B cell (primary cell): ENCODE measurements around the gene SPCS1. TPM values are rescaled to one million over a fixed set of nuclear protein-coding genes. Genes with fewer than 3 reads are reported as not detected.

Experiments used
- ATAC-seq: fragments of 200-7000 bp; cut with Tn5 transposase; one replicate; pipeline ENCODE4 v1.10.0; 2021; ENCODE audit warnings: low read depth, mild to moderate bottlenecking, moderate number of reproducible peaks, moderate library complexity
- CTCF ChIA-PET: fragments of 350-600 bp; sonication (Branson Sonifier 250); formaldehyde crosslinking; loops from one replicate; lab custom pipeline; 2021; ENCODE audit warnings: antibody characterized with exemption, inconsistent platforms; lab: Charles Lee
- POLR2A ChIA-PET: fragments of 350-600 bp; sonication (Branson Sonifier 250); formaldehyde crosslinking; loops from one replicate; lab custom pipeline; 2021; ENCODE audit warnings: antibody characterized with exemption; lab: Charles Lee
- DNase-seq: peaks from one replicate; pipeline ENCODE4 v3.0.0; 2013
- H2AFZ ChIP-seq: 2 replicates; pipeline ENCODE4 v1.6.1; 2012; ENCODE audit warnings: mild to moderate bottlenecking, low read depth, low read length; ENCODE audit not compliant: insufficient read depth, poor library complexity, severe bottlenecking
- H3K27ac ChIP-seq, 2 donors: 1 replicate in 1 of 2; 2 replicates in 1 of 2; pipeline ENCODE4 v1.5.1; 2012 to 2013; ENCODE audit warnings: low read length in 2 of 2, mild to moderate bottlenecking in 2 of 2, moderate library complexity in 1 of 2
- H3K27me3 ChIP-seq, 4 experiments: fragments of 200-600 bp in 1 of 4; sonication (generic) in 1 of 4; replicated peaks in 1 of 4; 1 replicate in 2 of 4; 2 replicates in 2 of 4; pipeline versions ENCODE4 v1.6.1 to v1.7.0; 2013 to 2016; ENCODE audit warnings: low read length in 3 of 4, mild to moderate bottlenecking in 2 of 4, mixed read lengths in 1 of 4, moderate library complexity in 1 of 4; ENCODE audit not compliant: insufficient read depth in 4 of 4, control insufficient read depth in 3 of 4; ENCODE audit errors: control extremely low read depth in 1 of 4
- H3K36me3 ChIP-seq, 2 experiments: replicated peaks in 1 of 2; 1 replicate in 1 of 2; 2 replicates in 1 of 2; pipeline versions ENCODE4 v1.6.1 to v1.7.1; 2013; ENCODE audit warnings: low read length in 1 of 2; ENCODE audit not compliant: insufficient read depth in 2 of 2, control insufficient read depth in 1 of 2; ENCODE audit errors: control extremely low read depth in 1 of 2, extremely low read depth in 1 of 2
- H3K4me1 ChIP-seq, 2 donors: fragments of 200-600 bp in 1 of 2; sonication (generic) in 1 of 2; 1 replicate in 1 of 2; 2 replicates in 1 of 2; pipeline versions ENCODE4 v1.5.1 to v1.6.1; 2013 to 2017; ENCODE audit warnings: low read length in 2 of 2; ENCODE audit not compliant: control insufficient read depth in 2 of 2, insufficient read depth in 2 of 2
- H3K4me2 ChIP-seq: replicated peaks from 2 replicates; pipeline ENCODE3; 2012; ENCODE audit warnings: mild to moderate bottlenecking, low read depth, low read length; ENCODE audit not compliant: poor library complexity, severe bottlenecking
- H3K4me3 ChIP-seq, 5 experiments: fragments of 200-600 bp in 1 of 5; sonication (generic) in 1 of 5; 1 replicate in 3 of 5; 2 replicates in 2 of 5; pipeline versions ENCODE4 v1.5.1 to v1.7.0; 2011 to 2016; ENCODE audit warnings: low read length in 4 of 5, mild to moderate bottlenecking in 4 of 5, low read depth in 2 of 5, control low read depth in 1 of 5, moderate library complexity in 1 of 5; ENCODE audit not compliant: insufficient read depth in 1 of 5; ENCODE audit errors: control extremely low read depth in 1 of 5, extremely low read depth in 1 of 5
- H3K79me2 ChIP-seq: fragments of 200-600 bp; sonication (generic); one replicate; pipeline ENCODE4 v1.6.0; 2016; ENCODE audit warnings: low read length; ENCODE audit not compliant: control insufficient read depth, insufficient read depth
- H3K9ac ChIP-seq: fragments of 200-600 bp; sonication (generic); 2 replicates; pipeline ENCODE4 v1.6.1; 2017; ENCODE audit warnings: mild to moderate bottlenecking, low read length, moderate library complexity
- H3K9me3 ChIP-seq, 3 donors: one replicate each; pipeline versions ENCODE4 v1.6.1 to v1.7.1; 2013; ENCODE audit warnings: low read length in 2 of 3; ENCODE audit not compliant: control insufficient read depth in 2 of 3, insufficient read depth in 1 of 3; ENCODE audit errors: control extremely low read depth in 1 of 3
- H4K20me1 ChIP-seq: 2 replicates; pipeline ENCODE4 v1.6.0; 2012; ENCODE audit warnings: mild to moderate bottlenecking, low read length; ENCODE audit not compliant: insufficient read depth, control insufficient read depth, poor library complexity, severe bottlenecking
- H3K27ac Mint-ChIP-seq: one replicate; pipeline ENCODE4 v1.8.0; 2021; ENCODE audit warnings: mixed read lengths
- H3K27me3 Mint-ChIP-seq: one replicate; pipeline ENCODE4 v1.8.0; 2021; ENCODE audit warnings: mixed read lengths
- H3K4me1 Mint-ChIP-seq: one replicate; pipeline ENCODE4 v1.8.0; 2021; ENCODE audit warnings: mixed read lengths
- H3K4me3 Mint-ChIP-seq: one replicate; pipeline ENCODE4 v1.8.0; 2021; ENCODE audit warnings: mixed read lengths
- H3K9me3 Mint-ChIP-seq: one replicate; pipeline ENCODE4 v1.8.0; 2022; ENCODE audit warnings: mixed read lengths; ENCODE audit not compliant: insufficient read depth
- CTCF ChIP-seq: fragments of 200-600 bp; IDR thresholded peaks from one replicate; pipeline ENCODE4 v1.8.0; 2022; ENCODE audit warnings: antibody characterized with exemption, mild to moderate bottlenecking
- EZH2 ChIP-seq: IDR thresholded peaks from 2 replicates; pipeline ENCODE4 v1.6.1; 2012; ENCODE audit warnings: borderline replicate concordance, low read depth, mild to moderate bottlenecking, moderate library complexity, low read length; ENCODE audit not compliant: insufficient read depth, poor library complexity, severe bottlenecking
- WGBS: methylation state at CpG from one replicate; pipeline ENCODE4 v1.1.5; 2013; ENCODE audit warnings: missing lambda C conversion rate; ENCODE audit not compliant: insufficient coverage; 5-methylcytosine and 5-hydroxymethylcytosine counted together
- intact Hi-C: fragments of 100-400 bp; cut with micrococcal nuclease; formaldehyde crosslinking; loops from one replicate; pipeline ENCODE4 v1.10.0; 2022
- polyA plus RNA-seq: library from polyadenylated mRNA; depleted of rRNA; stranded (reverse); fragments of >200 nt; gene quantifications from 2 replicates; pipeline ENCODE4 v1.2.3, GENCODE V29; 2012
- total RNA-seq, 2 donors: library from RNA; stranded (reverse); fragments of 120-200 nt in 1 of 2; gene quantifications; 1 replicate in 1 of 2; 2 replicates in 1 of 2; pipeline versions ENCODE4 v1.2.3 to v1.2.4, GENCODE V29; 2013 to 2022

The SPCS1 gene
- total and polyA plus RNA-seq, 2 donors (not counting 1 experiment from before 2014, with no cell fraction given), result 64.5 to 82.2 TPM

GRCh38 chr3:52685709-52686691 lies 19.9 kb upstream of the SPCS1 start, which contains the start of the genes GNL3 and PBRM1:
Gene GNL3 (plus strand): TSS chr3:52686032. CDS start chr3:52686093, 61 bp downstream.
Gene PBRM1 (minus strand): TSS chr3:52685913.
- Histone ChIP-seq H3K27me3 (no peaks in the 10 kb centered on the region), H3K4me2 (peak within 1 kb of the TSS; percentile 88), H3K9ac (peak within 1 kb of the TSS; percentile 82), H4K20me1 (peaks cover 18% of the 10 kb centered on the region), H3K4me3 (peak within 1 kb of the TSS; percentile 67 to 90 (median 86)), H3K27ac (peak within 1 kb of the TSS; percentile 92 to 97), H3K4me1 (peaks cover 20 to 21% of the 10 kb centered on the region in 2 donors), H3K9me3 (no peaks in the 10 kb centered on the region), H3K36me3 (peaks cover 0 to 41% of the 10 kb centered on the region in 2 experiments), H2AFZ (peak within 1 kb of the TSS; percentile 75), H3K79me2 (peaks cover 64% of the 10 kb centered on the region)
- TF ChIP-seq CTCF, result no peak
- TF ChIP-seq EZH2, result no peak
- Mint-ChIP-seq H3K9me3 (no peaks in the 10 kb centered on the region), H3K27ac (peak within 1 kb of the TSS; percentile 100), H3K27me3 (no peaks in the 10 kb centered on the region), H3K4me1 (peaks cover 36% of the 10 kb centered on the region), H3K4me3 (peak within 1 kb of the TSS; percentile 99)
- ATAC-seq (peak; percentile 86), DNase-seq (peak; percentile 98)
- WGBS, result 0% methylated on average over 74 of the region's 82 CpGs
- intact Hi-C loops, result loop anchor here (1.0 to 5.0 kb wide), 7 partner anchors 20 to 661 kb away; partner anchors contain the start of genes DCP1A, NEK4, NISCH and RFT1
- CTCF ChIA-PET, result no interaction called here
- POLR2A ChIA-PET, result interaction anchor here (3.1 kb wide), 1 partner anchor 20 kb away, joined by 9 read pairs; the partner anchor contains the start of genes GLT8D1 and SPCS1
